Upper lobe of left lung (tissue), 4 donors: Measurements from ENCODE around the gene TAS2R13.

Experiments used
- CTCF ChIP-seq, 6 experiments: fragments of 450-650 bp in 4 of 6; fragments of 200-600 bp in 2 of 6; sonication (generic) in 2 of 6; IDR thresholded peaks; one replicate each; pipeline ENCODE4 v1.5.1; 2016 to 2019; ENCODE audit warnings: antibody characterized with exemption in 6 of 6
- POLR2AphosphoS5 ChIP-seq, 2 donors: sonication (generic); formaldehyde crosslinking; IDR thresholded peaks; one replicate each; pipeline ENCODE4 v1.5.1; 2017; ENCODE audit warnings: antibody characterized with exemption in 2 of 2

GRCh38 chr12:10884086-10884725 is 25.2 kb downstream of the TAS2R13 start, which contains the start of gene PRH1:
- TF ChIP-seq CTCF (IDR thresholded peaks at IDR 0.05) = no peak
- TF ChIP-seq POLR2AphosphoS5 (IDR thresholded peaks at IDR 0.05) = no peak
